Testis (tissue), 3 donors: ENCODE results near the gene OR1M1. TPM values are rescaled to one million over a fixed set of nuclear protein-coding genes. Genes with fewer than 3 reads are reported as not detected.
"Not testable (repeated sequence)": the region's sequence is repeated elsewhere in the genome, so short reads cannot be mapped to it uniquely, and the experiment has no call there.

Source experiments
- DNase-seq: peaks from one replicate; pipeline ENCODE4 v3.0.0-alpha.2; 2019
- H3K27ac ChIP-seq, 2 donors: fragments of 200-600 bp; sonication (generic); one replicate each; pipeline ENCODE4 v1.5.1; 2019
- H3K27me3 ChIP-seq: fragments of 200-600 bp; sonication (generic); one replicate; pipeline ENCODE4 v1.5.1; 2019
- H3K36me3 ChIP-seq: fragments of 200-600 bp; sonication (generic); one replicate; pipeline ENCODE4 v1.5.1; 2017; ENCODE audit warnings: low read depth; ENCODE audit errors: missing control alignments
- H3K4me1 ChIP-seq: fragments of 200-600 bp; sonication (generic); one replicate; pipeline ENCODE4 v1.5.1; 2019
- H3K4me3 ChIP-seq, 2 donors: fragments of 200-600 bp; sonication (generic); one replicate each; pipeline ENCODE4 v1.5.1; 2017 to 2019
- H3K9me3 ChIP-seq: fragments of 200-600 bp; sonication (generic); one replicate; pipeline ENCODE4 v1.5.1; 2017
- POLR2A ChIP-seq: fragments of 450-650 bp; IDR thresholded peaks from one replicate; pipeline ENCODE4 v1.6.1; 2017; ENCODE audit warnings: antibody characterized with exemption, mild to moderate bottlenecking, moderate library complexity
- WGBS, 2 donors: methylation state at CpG; one replicate each; pipeline ENCODE4 v1.1.5; 2018; 5-methylcytosine and 5-hydroxymethylcytosine counted together
- intact Hi-C: fragments of 100-400 bp; cut with DNase I; formaldehyde crosslinking; loops from one replicate; pipeline ENCODE4 v1.15.1; 2023; ENCODE audit warnings: low total_unique reads
- polyA plus RNA-seq: library from polyadenylated mRNA; stranded (reverse); fragments of 350-450 nt; fragmentation: Illumina TruSeq; extraction: RNeasy Lipid Tissue Mini Kit (QIAGEN cat#74804); gene quantifications from one replicate; pipeline ENCODE4 v1.2.3, GENCODE V29; 2014; ENCODE audit warnings: low read depth, low replicate concordance; ENCODE audit not compliant: insufficient read depth
- total RNA-seq, 2 donors: library from RNA; depleted of rRNA; stranded (reverse); fragments of >200 nt; gene quantifications; one replicate each; pipeline ENCODE4 v1.2.3, GENCODE V29; 2016
- TF ChIP-seq, protein P1 (sequence below), 3 experiments: fragments of 450-650 bp in 2 of 3; fragments of 200-600 bp in 1 of 3; sonication (generic) in 1 of 3; IDR thresholded peaks; one replicate each; pipeline ENCODE4 v1.5.1; 2016 to 2019; ENCODE audit warnings: antibody characterized with exemption in 3 of 3, mild to moderate bottlenecking in 2 of 3, moderate library complexity in 1 of 3

The OR1M1 gene
- total and polyA plus RNA-seq, 3 donors from 2014 or later = 0.12 TPM; not detected in 2

DNA sequence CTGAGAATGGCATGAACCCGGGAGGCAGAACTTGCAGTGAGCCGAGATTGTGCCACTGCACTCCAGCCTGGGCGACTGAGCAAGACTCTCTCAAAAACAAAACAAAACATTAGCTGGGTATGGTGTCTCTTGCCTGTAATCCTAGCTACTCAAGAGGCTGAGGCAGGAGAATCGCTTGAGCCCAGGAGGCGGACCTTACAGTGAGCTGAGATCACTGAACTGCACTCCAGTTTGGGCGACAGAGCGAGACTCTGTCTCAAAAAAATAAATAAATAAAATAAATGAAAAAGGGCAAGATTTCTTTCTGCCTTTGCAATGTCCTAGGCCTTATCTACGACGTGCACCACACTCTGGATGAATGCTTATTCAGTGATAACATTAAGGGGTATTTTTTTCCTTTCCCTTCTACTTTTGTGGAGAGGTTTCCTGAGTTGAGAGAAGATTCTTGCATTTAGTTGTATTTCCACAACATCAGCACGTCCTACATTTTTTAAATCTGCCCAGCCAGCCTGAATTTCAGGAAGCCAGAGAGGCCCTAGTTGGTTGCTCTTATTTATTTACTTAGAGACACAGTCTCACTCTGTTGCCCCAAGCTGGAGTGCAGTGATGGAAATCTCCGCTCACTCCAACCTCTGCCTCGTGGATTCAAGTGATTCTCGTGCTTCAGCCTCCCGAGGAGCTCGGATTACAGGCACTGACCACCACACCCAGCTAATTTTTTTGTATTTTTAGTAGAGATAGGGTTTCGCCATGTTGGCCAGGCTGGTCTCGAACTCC lies 26.1 kb upstream of the OR1M1 start:
- TF ChIP-seq, protein P1, sequence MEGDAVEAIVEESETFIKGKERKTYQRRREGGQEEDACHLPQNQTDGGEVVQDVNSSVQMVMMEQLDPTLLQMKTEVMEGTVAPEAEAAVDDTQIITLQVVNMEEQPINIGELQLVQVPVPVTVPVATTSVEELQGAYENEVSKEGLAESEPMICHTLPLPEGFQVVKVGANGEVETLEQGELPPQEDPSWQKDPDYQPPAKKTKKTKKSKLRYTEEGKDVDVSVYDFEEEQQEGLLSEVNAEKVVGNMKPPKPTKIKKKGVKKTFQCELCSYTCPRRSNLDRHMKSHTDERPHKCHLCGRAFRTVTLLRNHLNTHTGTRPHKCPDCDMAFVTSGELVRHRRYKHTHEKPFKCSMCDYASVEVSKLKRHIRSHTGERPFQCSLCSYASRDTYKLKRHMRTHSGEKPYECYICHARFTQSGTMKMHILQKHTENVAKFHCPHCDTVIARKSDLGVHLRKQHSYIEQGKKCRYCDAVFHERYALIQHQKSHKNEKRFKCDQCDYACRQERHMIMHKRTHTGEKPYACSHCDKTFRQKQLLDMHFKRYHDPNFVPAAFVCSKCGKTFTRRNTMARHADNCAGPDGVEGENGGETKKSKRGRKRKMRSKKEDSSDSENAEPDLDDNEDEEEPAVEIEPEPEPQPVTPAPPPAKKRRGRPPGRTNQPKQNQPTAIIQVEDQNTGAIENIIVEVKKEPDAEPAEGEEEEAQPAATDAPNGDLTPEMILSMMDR (IDR thresholded peaks at IDR 0.05) = no peak
- TF ChIP-seq POLR2A = no peak
- no peak for DNase-seq

DNA sequence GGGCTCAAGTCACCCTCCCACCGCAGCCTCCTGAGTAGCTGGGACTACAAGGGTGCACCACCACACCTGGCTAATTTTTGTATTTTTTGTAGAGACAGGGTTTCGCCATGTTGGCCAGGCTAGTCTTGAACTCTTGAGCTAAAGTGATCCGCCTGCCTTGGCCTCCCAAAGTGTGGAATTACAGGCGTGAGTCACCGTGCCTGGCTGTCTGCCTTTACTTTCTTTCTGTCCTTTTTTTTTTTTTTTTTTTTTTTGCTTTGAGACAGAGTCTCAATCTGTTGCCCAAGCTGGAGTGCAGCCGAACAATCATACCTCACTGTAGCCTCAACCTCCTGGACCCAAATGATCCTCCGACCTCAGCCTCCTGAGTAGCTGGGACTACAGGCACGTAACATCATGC lies 25.0 kb upstream of the OR1M1 start:
- H3K4me3 ChIP-seq = no peak overlapping the region
- TF ChIP-seq, protein P1 (IDR thresholded peaks at IDR 0.05) = no peak
- no peak for TF ChIP-seq POLR2A
- no peak for DNase-seq
- H3K9me3 ChIP-seq = no peaks in the 10 kb centered on the region
- WGBS, 2 donors = 95 to 96% methylated on average over 8 of the region's 8 CpGs
- no peak overlapping the region for H3K27ac ChIP-seq
- H3K4me1 ChIP-seq = no peaks in the 10 kb centered on the region
- no peaks in the 10 kb centered on the region for H3K27me3 ChIP-seq
- intact Hi-C loops = no loop called here
- H3K36me3 ChIP-seq = no peaks in the 10 kb centered on the region

More for the DNA sequence above, 26.1 kb upstream of the OR1M1 start:
- intact Hi-C loops = no loop called here
- Histone ChIP-seq H3K4me1 (no peaks in the 10 kb centered on the region), H3K36me3 (no peaks in the 10 kb centered on the region), H3K27me3 (no peaks in the 10 kb centered on the region), H3K27ac (no peak overlapping the region), H3K4me3 (no peak overlapping the region), H3K9me3 (no peaks in the 10 kb centered on the region)
- WGBS, 2 donors = 66 to 70% methylated on average over 17 of the region's 17 CpGs

DNA sequence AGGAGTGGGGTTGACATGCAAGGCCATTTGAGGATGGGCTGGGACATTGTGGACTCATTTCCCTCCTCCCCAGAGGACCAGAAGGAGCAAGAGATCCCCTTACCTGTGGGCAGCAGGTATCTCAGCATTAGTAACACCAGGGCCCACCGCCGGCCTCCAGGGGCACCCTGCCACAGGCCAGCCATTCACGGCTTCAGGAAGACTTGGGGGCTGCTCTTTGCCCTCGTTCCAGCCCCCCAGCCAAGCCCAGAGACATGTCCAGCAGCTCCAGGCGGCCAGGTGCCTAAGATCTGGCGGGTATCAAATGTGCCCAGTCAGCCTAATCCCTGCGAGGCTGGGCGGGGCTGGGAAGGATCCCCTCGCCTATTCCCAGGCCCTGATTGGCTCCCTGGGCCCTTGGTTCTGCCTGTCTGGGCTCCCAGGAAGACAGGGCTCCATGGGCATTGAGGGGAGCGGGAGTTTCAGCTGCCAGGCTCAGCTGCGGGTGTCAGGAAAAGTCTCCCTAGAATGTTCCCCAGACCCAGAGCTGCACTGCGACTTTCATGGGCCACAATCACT lies 21.3 kb upstream of the OR1M1 start:
- TF ChIP-seq, protein P1 (IDR thresholded peaks at IDR 0.05) = no peak
- TF ChIP-seq POLR2A = no peak

GRCh38 chr19:9070066-9070465 lies 16.8 kb upstream of the OR1M1 start:
- 50 to 61% methylated on average over 5 of the region's 5 CpGs for WGBS, 2 donors
- intact Hi-C loops = no loop called here

More for the DNA sequence above, 21.3 kb upstream of the OR1M1 start:
- Histone ChIP-seq H3K4me1 (no peaks in the 10 kb centered on the region), H3K27me3 (no peaks in the 10 kb centered on the region), H3K27ac (no peak overlapping the region), H3K4me3 (no peak overlapping the region), H3K9me3 (no peaks in the 10 kb centered on the region), H3K36me3 (no peaks in the 10 kb centered on the region)
- intact Hi-C loops = no loop called here
- DNase-seq = no peak
- 75 to 80% methylated on average over 6 to 12 of the region's 12 CpGs for WGBS, 2 donors

DNA sequence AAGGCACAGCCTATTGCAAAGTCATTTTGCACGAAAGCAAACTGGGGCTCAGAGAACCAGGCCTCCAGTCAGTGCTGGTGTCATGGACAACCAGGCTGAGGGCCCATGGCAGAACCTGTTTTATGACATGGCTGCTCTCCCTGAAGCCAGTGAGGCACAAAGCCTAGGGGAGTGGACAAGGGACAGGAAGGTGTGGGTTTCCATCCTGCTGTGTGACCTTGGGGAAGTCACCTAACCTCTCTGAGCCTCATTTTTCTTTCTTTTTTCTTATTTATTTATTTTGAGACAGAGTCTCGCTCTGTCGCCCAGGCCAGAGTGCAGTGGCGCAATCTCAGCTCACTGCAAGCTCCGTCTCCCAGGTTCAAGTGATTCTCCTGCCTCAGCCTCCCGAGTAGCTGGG lies 15.1 kb upstream of the OR1M1 start:
- H3K27ac ChIP-seq, H3K4me3 ChIP-seq, intact Hi-C loops, H3K9me3 ChIP-seq, H3K4me1 ChIP-seq, DNase-seq, H3K27me3 ChIP-seq, H3K36me3 ChIP-seq: not testable (repeated sequence)
- 92% methylated on average over 6 of the region's 6 CpGs for WGBS, 2 donors

More at GRCh38 chr19:9070066-9070465, 16.8 kb upstream of the OR1M1 start:
- no peak for DNase-seq
- Histone ChIP-seq H3K4me3 (no peak overlapping the region), H3K27ac (no peak overlapping the region), H3K4me1 (no peaks in the 10 kb centered on the region), H3K9me3 (no peaks in the 10 kb centered on the region), H3K27me3 (no peaks in the 10 kb centered on the region), H3K36me3 (no peaks in the 10 kb centered on the region)
- TF ChIP-seq, protein P1 (IDR thresholded peaks at IDR 0.05) = no peak
- no peak for TF ChIP-seq POLR2A
